ENCODE results near the gene KIAA1671.

DNA sequence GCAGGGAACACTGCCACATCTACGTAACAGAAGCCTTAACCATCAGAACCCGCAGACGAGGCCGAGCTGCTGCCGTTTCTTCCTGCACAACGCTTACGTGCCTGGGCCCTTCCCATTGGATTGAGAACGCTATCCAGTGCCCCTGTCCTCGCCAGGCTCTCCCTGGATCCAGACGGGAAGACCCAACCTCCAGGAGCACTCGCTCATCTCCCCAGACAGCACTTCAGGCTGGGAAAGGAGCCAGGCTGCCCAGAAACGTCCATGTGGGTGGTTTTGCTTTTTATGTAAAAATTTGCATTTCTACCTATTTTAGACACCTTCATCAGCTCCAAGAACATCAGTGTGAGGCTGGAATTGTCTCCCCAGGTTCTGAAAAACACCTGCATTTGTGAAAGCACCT lies 239.9 kb downstream of the KIAA1671 start:
- TF ChIP-seq, protein P1, sequence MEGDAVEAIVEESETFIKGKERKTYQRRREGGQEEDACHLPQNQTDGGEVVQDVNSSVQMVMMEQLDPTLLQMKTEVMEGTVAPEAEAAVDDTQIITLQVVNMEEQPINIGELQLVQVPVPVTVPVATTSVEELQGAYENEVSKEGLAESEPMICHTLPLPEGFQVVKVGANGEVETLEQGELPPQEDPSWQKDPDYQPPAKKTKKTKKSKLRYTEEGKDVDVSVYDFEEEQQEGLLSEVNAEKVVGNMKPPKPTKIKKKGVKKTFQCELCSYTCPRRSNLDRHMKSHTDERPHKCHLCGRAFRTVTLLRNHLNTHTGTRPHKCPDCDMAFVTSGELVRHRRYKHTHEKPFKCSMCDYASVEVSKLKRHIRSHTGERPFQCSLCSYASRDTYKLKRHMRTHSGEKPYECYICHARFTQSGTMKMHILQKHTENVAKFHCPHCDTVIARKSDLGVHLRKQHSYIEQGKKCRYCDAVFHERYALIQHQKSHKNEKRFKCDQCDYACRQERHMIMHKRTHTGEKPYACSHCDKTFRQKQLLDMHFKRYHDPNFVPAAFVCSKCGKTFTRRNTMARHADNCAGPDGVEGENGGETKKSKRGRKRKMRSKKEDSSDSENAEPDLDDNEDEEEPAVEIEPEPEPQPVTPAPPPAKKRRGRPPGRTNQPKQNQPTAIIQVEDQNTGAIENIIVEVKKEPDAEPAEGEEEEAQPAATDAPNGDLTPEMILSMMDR (IDR thresholded peaks at IDR 0.05; ENCODE audit: poor library complexity, severe bottlenecking): no peak
- TF ChIP-seq SMC3 (conservative IDR thresholded peaks at IDR 0.05; ENCODE audit: poor library complexity) (no peak), EP300 (conservative IDR thresholded peaks at IDR 0.05; ENCODE audit: poor library complexity, severe bottlenecking) (no peak), POLR2AphosphoS5 (IDR thresholded peaks at IDR 0.05) (no peak), EZH2 (IDR thresholded peaks at IDR 0.05; ENCODE audit: borderline replicate concordance, insufficient read depth, low read length, poor library complexity, severe bottlenecking) (no peak)
